ENCODE results near the gene GAS2L2. TPM values are rescaled to one million over a fixed set of nuclear protein-coding genes. Genes with fewer than 3 reads are reported as not detected.
"Not testable (repeated sequence)": the region's sequence is repeated elsewhere in the genome, so short reads cannot be mapped to it uniquely, and the experiment has no call there.

GAS2L2 gene
- total RNA-seq, 1 experiment from 2014 or later = not detected

- H3K27me3 Mint-ChIP-seq (ENCODE audit: unreplicated experiment) = no peaks in the 10 kb centered on the region
- no peak for DNase-seq
- no TSS peak for BruUV-seq (replicated peaks)
- H3K4me3 Mint-ChIP-seq (ENCODE audit: low read depth, unreplicated experiment) = no peak overlapping the region
- CTCF ChIA-PET = no interaction called here
- peaks cover 24% of the 10 kb centered on the region for H3K36me3 Mint-ChIP-seq (ENCODE audit: insufficient read depth, unreplicated experiment)
- intact Hi-C loops (cut with micrococcal nuclease; ENCODE audit: unreplicated experiment) = no loop called here
- no peak for TF ChIP-seq CTCF (IDR thresholded peaks at IDR 0.05; ENCODE audit: unreplicated experiment)
- H3K27ac Mint-ChIP-seq (ENCODE audit: unreplicated experiment) = no peak overlapping the region
- peaks cover 16% of the 10 kb centered on the region for H3K4me1 Mint-ChIP-seq (ENCODE audit: low read depth, unreplicated experiment)
- H3K9me3 Mint-ChIP-seq (ENCODE audit: low read depth, unreplicated experiment) = no peaks in the 10 kb centered on the region
These were observed 44.1 kb downstream of the GAS2L2 start for GRCh38 chr17:35708951-35709350.

- peaks cover 16% of the 10 kb centered on the region for H3K4me1 Mint-ChIP-seq (ENCODE audit: low read depth, unreplicated experiment)
- H3K27ac Mint-ChIP-seq (ENCODE audit: unreplicated experiment) = peak overlapping the region; percentile 56
- CTCF ChIA-PET = no interaction called here
- peaks cover 24% of the 10 kb centered on the region for H3K36me3 Mint-ChIP-seq (ENCODE audit: insufficient read depth, unreplicated experiment)
- no peaks in the 10 kb centered on the region for H3K27me3 Mint-ChIP-seq (ENCODE audit: unreplicated experiment)
- BruUV-seq (replicated peaks) = no TSS peak
- intact Hi-C loops (cut with micrococcal nuclease; ENCODE audit: unreplicated experiment) = no loop called here
- DNase-seq = no peak
- no peak for TF ChIP-seq CTCF (IDR thresholded peaks at IDR 0.05; ENCODE audit: unreplicated experiment)
- H3K4me3 Mint-ChIP-seq (ENCODE audit: low read depth, unreplicated experiment) = no peak overlapping the region
- H3K9me3 Mint-ChIP-seq (ENCODE audit: low read depth, unreplicated experiment) = no peaks in the 10 kb centered on the region
These were observed 44.9 kb downstream of the GAS2L2 start for GRCh38 chr17:35708149-35708548.

- Mint-ChIP-seq H3K27ac (ENCODE audit: unreplicated experiment) (no peak overlapping the region), H3K9me3 (ENCODE audit: low read depth, unreplicated experiment) (no peaks in the 10 kb centered on the region), H3K4me3 (ENCODE audit: low read depth, unreplicated experiment) (no peak overlapping the region), H3K36me3 (ENCODE audit: insufficient read depth, unreplicated experiment) (peaks cover 18% of the 10 kb centered on the region), H3K27me3 (ENCODE audit: unreplicated experiment) (no peaks in the 10 kb centered on the region), H3K4me1 (ENCODE audit: low read depth, unreplicated experiment) (peaks cover 16% of the 10 kb centered on the region)
- no TSS peak for BruUV-seq (replicated peaks)
- CTCF ChIA-PET = interaction anchor here (0.6 to 1.0 kb wide), 2 partner anchors 17 to 650 kb away, joined by 3 read pairs; no protein-coding TSS in a partner anchor
- no peak for TF ChIP-seq CTCF (IDR thresholded peaks at IDR 0.05; ENCODE audit: unreplicated experiment)
- DNase-seq = no peak
- intact Hi-C loops (cut with micrococcal nuclease; ENCODE audit: unreplicated experiment) = no loop called here
These were observed 47.3 kb downstream of the GAS2L2 start for GRCh38 chr17:35705705-35706104.

- Mint-ChIP-seq H3K4me1 (ENCODE audit: low read depth, unreplicated experiment) (peaks cover 16% of the 10 kb centered on the region), H3K4me3 (ENCODE audit: low read depth, unreplicated experiment) (no peak overlapping the region), H3K27me3 (ENCODE audit: unreplicated experiment) (no peaks in the 10 kb centered on the region), H3K27ac (ENCODE audit: unreplicated experiment) (no peak overlapping the region), H3K9me3 (ENCODE audit: low read depth, unreplicated experiment) (no peaks in the 10 kb centered on the region), H3K36me3 (ENCODE audit: insufficient read depth, unreplicated experiment) (peaks cover 15% of the 10 kb centered on the region)
- intact Hi-C loops (cut with micrococcal nuclease; ENCODE audit: unreplicated experiment) = no loop called here
- DNase-seq = no peak
- TF ChIP-seq CTCF (IDR thresholded peaks at IDR 0.05; ENCODE audit: unreplicated experiment) = no peak
- CTCF ChIA-PET = interaction anchor here (1.0 kb wide), 1 partner anchor 16 kb away, joined by 3 read pairs; no protein-coding TSS in a partner anchor
- no TSS peak for BruUV-seq (replicated peaks)
These were observed 47.8 kb downstream of the GAS2L2 start for GRCh38 chr17:35705230-35705629.

GRCh38 chr17:35703308-35703707 is 49.7 kb downstream of the GAS2L2 start:
- H3K27me3 Mint-ChIP-seq (ENCODE audit: unreplicated experiment); H3K27ac Mint-ChIP-seq (ENCODE audit: unreplicated experiment); H3K4me1 Mint-ChIP-seq (ENCODE audit: low read depth, unreplicated experiment); H3K4me3 Mint-ChIP-seq (ENCODE audit: low read depth, unreplicated experiment); H3K9me3 Mint-ChIP-seq (ENCODE audit: low read depth, unreplicated experiment); intact Hi-C loops (cut with micrococcal nuclease; ENCODE audit: unreplicated experiment); BruUV-seq (replicated peaks); DNase-seq: not testable (repeated sequence)
- peaks cover 13% of the 10 kb centered on the region for H3K36me3 Mint-ChIP-seq (ENCODE audit: insufficient read depth, unreplicated experiment)
- CTCF ChIA-PET = interaction anchor here (0.6 kb wide), 1 partner anchor 1196 kb away, joined by 5 read pairs; no protein-coding TSS in a partner anchor
